GM21737 (cell line): Measurements from ENCODE around the gene SLC12A5.

Experiments used
- ATAC-seq: cut with Tn5 transposase; IDR thresholded peaks from one replicate; pipeline ENCODE4 v1.9.1; 2021; ENCODE audit warnings: mild to moderate bottlenecking, moderate library complexity; ENCODE audit not compliant: unreplicated experiment

SLC12A5 gene

GRCh38 chr20:46006022-46006705 lies 22.9 kb upstream of the SLC12A5 start:
- ATAC-seq: no peak

- no peak for ATAC-seq
Measured at GRCh38 chr20:46006964-46007363, 22.1 kb upstream of the SLC12A5 start.

- no peak for ATAC-seq
Measured at GRCh38 chr20:46007671-46008070, 21.3 kb upstream of the SLC12A5 start.

- no peak for ATAC-seq
Measured at GRCh38 chr20:46009816-46010215, 19.2 kb upstream of the SLC12A5 start.

- ATAC-seq: no peak
Measured at GRCh38 chr20:46010491-46011391, 18.3 kb upstream of the SLC12A5 start.

GRCh38 chr20:46011631-46012482 lies 17.2 kb upstream of the SLC12A5 start:
- no peak for ATAC-seq

GRCh38 chr20:46012921-46013320 lies 16.1 kb upstream of the SLC12A5 start:
- ATAC-seq: no peak

- no peak for ATAC-seq
Measured at GRCh38 chr20:46013322-46013828, 15.6 kb upstream of the SLC12A5 start.

GRCh38 chr20:46013829-46014516 lies 15.0 kb upstream of the SLC12A5 start:
- no peak for ATAC-seq

GRCh38 chr20:46014517-46015396 lies 14.3 kb upstream of the SLC12A5 start:
- ATAC-seq: no peak

GRCh38 chr20:46017272-46017671 lies 11.7 kb upstream of the SLC12A5 start:
- no peak for ATAC-seq

GRCh38 chr20:46018112-46018511 lies 10.9 kb upstream of the SLC12A5 start:
- no peak for ATAC-seq

- ATAC-seq: no peak
Measured at GRCh38 chr20:46018611-46019010, 10.4 kb upstream of the SLC12A5 start.

- no peak for ATAC-seq
Measured at GRCh38 chr20:46020555-46020954, 8.5 kb upstream of the SLC12A5 start.

- no peak for ATAC-seq
Measured at GRCh38 chr20:46021361-46022359, 7.4 kb upstream of the SLC12A5 start.

GRCh38 chr20:46022411-46023147 lies 6.4 kb upstream of the SLC12A5 start:
- ATAC-seq: no peak

- no peak for ATAC-seq
Measured at GRCh38 chr20:46023148-46023484, 5.9 kb upstream of the SLC12A5 start.

- no peak for ATAC-seq
Measured at GRCh38 chr20:46023999-46024398, 5.0 kb upstream of the SLC12A5 start.
